Measurements from ENCODE around the gene CCR5AS.
"Not testable (repeated sequence)": the region's sequence is repeated elsewhere in the genome, so short reads cannot be mapped to it uniquely, and the experiment has no call there.

CCR5AS gene

DNA sequence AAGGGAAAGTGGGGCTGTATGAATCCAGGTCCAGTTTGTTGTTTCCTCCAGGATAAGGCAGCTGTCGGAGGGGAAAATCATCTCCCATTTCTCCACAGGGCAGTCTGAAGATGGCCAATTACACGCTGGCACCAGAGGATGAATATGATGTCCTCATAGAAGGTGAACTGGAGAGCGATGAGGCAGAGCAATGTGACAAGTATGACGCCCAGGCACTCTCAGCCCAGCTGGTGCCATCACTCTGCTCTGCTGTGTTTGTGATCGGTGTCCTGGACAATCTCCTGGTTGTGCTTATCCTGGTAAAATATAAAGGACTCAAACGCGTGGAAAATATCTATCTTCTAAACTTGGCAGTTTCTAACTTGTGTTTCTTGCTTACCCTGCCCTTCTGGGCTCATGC lies 1.1 kb upstream of the CCR5AS start:
- H3K4me3 Mint-ChIP-seq: peak overlapping the region; percentile 88 to 90
- H3K4me1 Mint-ChIP-seq (ENCODE audit: low read depth in 2 of 2): peaks cover 12 to 26% of the 10 kb centered on the region in 2 donors
- H3K27ac Mint-ChIP-seq: peak overlapping the region; percentile 96 to 97
- peaks cover 7% of the 10 kb centered on the region for H3K36me3 Mint-ChIP-seq (ENCODE audit: insufficient read depth)
- H3K27me3 Mint-ChIP-seq: no peaks in the 10 kb centered on the region
- no peaks in the 10 kb centered on the region for H3K9me3 Mint-ChIP-seq
- ATAC-seq (replicated peaks): no peak
- DNase-seq: no peak

DNA sequence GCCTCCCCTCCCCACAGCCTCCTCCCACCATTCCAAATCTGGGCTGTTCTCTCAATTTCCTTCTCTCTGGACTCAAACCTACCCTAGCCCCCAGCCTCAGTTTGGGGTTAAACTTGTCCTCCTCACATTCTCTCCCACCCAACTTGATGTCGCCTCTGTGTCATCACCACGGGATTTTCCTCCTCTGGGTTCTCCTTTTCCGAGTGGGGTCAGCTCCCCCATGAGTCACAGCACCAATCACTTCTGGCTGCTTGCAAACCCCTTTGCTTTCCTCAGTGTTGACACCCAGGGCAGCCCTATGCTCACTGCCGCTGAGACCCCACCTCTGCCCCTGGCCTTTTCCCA lies 451 bp downstream of the CCR5AS start:
- DNase-seq: no peak
- Mint-ChIP-seq H3K27ac (peak overlapping the region; percentile 96 to 97), H3K27me3 (no peaks in the 10 kb centered on the region), H3K36me3 (ENCODE audit: insufficient read depth) (peaks cover 7% of the 10 kb centered on the region), H3K4me1 (ENCODE audit: low read depth in 2 of 2) (peaks cover 12 to 26% of the 10 kb centered on the region in 2 donors), H3K9me3 (no peaks in the 10 kb centered on the region), H3K4me3 (peak overlapping the region in 1 of 2 donors; percentile 90)
- ATAC-seq (replicated peaks): no peak

DNA sequence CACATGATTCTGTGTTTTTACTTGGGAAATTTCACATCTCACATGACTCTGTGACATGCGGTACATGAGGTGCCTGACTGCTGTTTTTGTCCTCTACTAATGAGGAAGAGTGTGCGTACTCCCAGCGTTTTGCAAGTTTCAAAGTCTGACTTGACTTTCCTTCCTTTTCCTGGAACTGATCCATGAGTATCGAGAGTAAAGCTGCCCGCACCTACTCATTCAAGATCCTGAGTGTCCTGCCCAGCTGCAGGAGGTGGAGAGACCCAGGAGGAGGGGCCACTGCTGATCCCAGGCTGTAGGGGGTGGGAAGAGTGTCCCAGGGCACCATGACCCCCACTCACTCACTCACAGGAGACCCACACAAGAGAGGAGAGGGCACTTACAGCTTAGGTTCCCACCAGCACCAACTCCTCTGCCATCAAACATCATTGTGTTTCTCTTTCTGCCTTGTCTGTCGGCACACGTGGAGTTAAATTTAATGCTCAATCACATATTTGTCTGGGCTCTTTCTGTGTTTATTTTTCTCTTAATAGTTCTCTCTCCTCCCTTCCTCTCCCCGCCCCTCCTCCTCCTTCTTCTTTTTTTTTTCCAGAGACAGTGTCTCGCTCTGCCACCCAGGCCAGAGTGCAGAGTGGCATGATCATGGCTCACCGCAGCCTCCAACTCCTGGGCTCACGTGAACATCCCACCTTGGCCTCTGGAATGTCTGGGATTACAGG lies 1.4 kb downstream of the CCR5AS start:
- peaks cover 7% of the 10 kb centered on the region for H3K36me3 Mint-ChIP-seq (ENCODE audit: insufficient read depth)

DNA sequence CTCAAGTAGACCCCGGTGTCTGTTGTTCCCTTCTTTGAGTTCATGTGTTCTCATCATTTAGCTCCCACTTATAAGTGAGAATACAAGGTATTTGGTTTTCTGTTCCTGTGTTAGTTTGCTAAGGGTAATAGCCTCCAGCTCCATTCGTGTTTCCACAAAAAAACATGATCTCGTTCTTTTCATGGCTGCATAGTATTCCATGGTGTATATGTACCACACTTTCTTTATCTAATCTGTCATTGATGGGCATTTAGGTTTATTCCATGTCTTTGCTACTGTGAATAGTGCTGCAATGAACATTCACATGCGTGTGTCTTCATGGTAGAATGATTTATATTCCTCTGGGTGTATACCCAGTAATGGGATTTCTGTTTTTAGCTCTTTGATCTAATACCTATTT lies 4.0 kb downstream of the CCR5AS start:
- H3K36me3 Mint-ChIP-seq (ENCODE audit: insufficient read depth); DNase-seq; H3K27ac Mint-ChIP-seq; H3K27me3 Mint-ChIP-seq; H3K4me3 Mint-ChIP-seq; ATAC-seq (replicated peaks); H3K9me3 Mint-ChIP-seq: not testable (repeated sequence)
- peaks cover 12 to 14% of the 10 kb centered on the region in 2 donors for H3K4me1 Mint-ChIP-seq (ENCODE audit: low read depth in 2 of 2)

More for the DNA sequence above, 1.4 kb downstream of the CCR5AS start:
- ATAC-seq (replicated peaks): no peak
- Mint-ChIP-seq H3K4me1 (ENCODE audit: low read depth in 2 of 2) (peaks cover 12 to 26% of the 10 kb centered on the region in 2 donors), H3K4me3 (no peak overlapping the region), H3K27ac (peak overlapping the region; percentile 96 to 97), H3K27me3 (no peaks in the 10 kb centered on the region), H3K9me3 (no peaks in the 10 kb centered on the region)
- DNase-seq: no peak

DNA sequence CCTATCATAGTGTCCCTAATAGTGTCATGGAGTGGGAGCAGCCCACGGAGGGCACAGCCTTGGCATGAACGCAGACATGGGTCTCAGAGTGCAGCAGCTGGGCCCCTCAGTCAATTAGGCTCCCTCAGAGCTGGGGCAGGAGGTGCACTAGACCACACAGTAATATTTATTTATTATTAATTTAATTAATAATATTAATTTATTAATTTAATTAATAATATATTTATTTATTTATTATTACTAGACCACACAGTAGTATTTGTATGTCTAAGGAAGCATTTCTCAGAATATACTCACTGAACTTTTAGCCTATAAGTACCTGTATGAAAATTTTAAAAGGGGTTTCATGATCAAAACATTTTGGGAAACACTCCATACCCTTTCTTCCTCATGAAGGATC lies 5.3 kb downstream of the CCR5AS start:
- ATAC-seq (replicated peaks) (no peak), DNase-seq (no peak)
- Mint-ChIP-seq H3K9me3 (no peaks in the 10 kb centered on the region), H3K4me3 (no peak overlapping the region), H3K36me3 (ENCODE audit: insufficient read depth) (peaks cover 4% of the 10 kb centered on the region), H3K4me1 (ENCODE audit: low read depth in 2 of 2) (peaks cover 5% of the 10 kb centered on the region in 2 donors), H3K27me3 (no peaks in the 10 kb centered on the region), H3K27ac (no peak overlapping the region)

GRCh38 chr3:46400846-46401245 lies 6.0 kb downstream of the CCR5AS start:
- H3K9me3 Mint-ChIP-seq: no peaks in the 10 kb centered on the region
- H3K36me3 Mint-ChIP-seq (ENCODE audit: insufficient read depth): peaks cover 3% of the 10 kb centered on the region
- no peak overlapping the region for H3K4me3 Mint-ChIP-seq
- DNase-seq (no peak), ATAC-seq (replicated peaks) (no peak)
- H3K27me3 Mint-ChIP-seq: no peaks in the 10 kb centered on the region
- H3K27ac Mint-ChIP-seq: no peak overlapping the region
- peaks cover 3 to 6% of the 10 kb centered on the region in 2 donors for H3K4me1 Mint-ChIP-seq (ENCODE audit: low read depth in 2 of 2)

DNA sequence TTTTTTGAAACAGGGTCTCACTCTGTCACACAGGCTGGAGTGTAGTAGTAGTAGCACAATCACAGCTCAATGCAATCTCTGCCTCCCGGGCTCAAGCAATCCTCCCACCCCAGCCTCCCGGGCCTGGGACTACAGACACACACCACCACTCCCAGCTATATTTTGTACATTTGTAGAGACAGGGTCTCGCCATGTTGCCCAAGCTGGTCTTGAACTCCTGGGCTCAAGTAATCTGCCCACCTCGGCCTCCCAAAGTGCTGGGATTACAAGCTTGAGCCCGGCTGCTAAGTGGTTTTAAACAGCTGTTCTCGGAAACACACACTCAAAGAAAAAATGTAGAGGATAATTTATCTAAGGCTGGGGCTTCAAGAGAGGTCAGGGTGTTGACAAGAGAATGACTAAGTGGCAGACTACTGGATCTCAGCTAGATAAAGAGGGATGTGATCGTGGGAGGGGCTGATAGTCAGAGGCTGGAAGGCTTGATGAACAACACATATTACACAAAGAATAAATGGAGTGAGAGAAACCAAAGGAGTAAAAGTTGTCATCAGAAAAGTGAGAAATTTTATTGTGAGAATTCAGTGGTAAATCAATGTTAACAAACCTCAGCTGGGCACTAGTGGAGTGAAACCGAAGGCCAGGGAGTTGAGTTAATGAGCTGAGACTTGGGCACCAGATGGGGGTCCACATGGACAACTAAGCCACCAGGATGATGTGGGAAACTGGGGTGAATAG lies 6.7 kb downstream of the CCR5AS start:
- no peak for ATAC-seq (replicated peaks)
- DNase-seq: no peak

GRCh38 chr3:46399557-46399956 lies 7.3 kb downstream of the CCR5AS start:
- Mint-ChIP-seq H3K36me3 (ENCODE audit: insufficient read depth) (peaks cover 3% of the 10 kb centered on the region), H3K27me3 (no peaks in the 10 kb centered on the region), H3K27ac (no peak overlapping the region), H3K9me3 (no peaks in the 10 kb centered on the region), H3K4me1 (ENCODE audit: low read depth in 2 of 2) (peaks cover 3 to 6% of the 10 kb centered on the region in 2 donors), H3K4me3 (no peak overlapping the region)
- ATAC-seq (replicated peaks): no peak
- no peak for DNase-seq

More for the DNA sequence above, 6.7 kb downstream of the CCR5AS start:
- no peak overlapping the region for H3K27ac Mint-ChIP-seq
- H3K27me3 Mint-ChIP-seq: no peaks in the 10 kb centered on the region
- H3K4me1 Mint-ChIP-seq (ENCODE audit: low read depth in 2 of 2): peaks cover 3 to 6% of the 10 kb centered on the region in 2 donors
- H3K36me3 Mint-ChIP-seq (ENCODE audit: insufficient read depth): peaks cover 3% of the 10 kb centered on the region
- no peaks in the 10 kb centered on the region for H3K9me3 Mint-ChIP-seq
- no peak overlapping the region for H3K4me3 Mint-ChIP-seq

DNA sequence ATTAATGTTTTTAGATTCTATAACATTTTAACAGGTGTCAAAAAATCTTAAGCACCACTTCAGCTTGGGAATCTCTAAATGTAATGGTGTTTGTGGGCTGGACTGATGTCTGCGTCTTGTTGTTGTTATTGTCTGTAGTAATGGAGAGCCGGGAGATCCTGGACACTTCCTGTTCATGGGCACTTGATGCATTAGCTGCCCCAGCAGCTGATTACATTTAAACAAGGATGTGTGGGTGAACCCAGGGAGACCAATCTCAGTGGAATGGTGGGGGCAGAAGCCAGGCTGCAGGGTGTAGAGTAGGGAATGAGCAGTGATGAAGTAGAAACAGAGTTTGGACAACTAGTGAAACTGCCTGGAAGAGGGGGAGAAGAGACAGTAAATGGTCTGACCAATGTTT lies 7.8 kb downstream of the CCR5AS start:
- Mint-ChIP-seq H3K4me3 (no peak overlapping the region), H3K9me3 (no peaks in the 10 kb centered on the region), H3K27ac (no peak overlapping the region), H3K27me3 (no peaks in the 10 kb centered on the region), H3K4me1 (ENCODE audit: low read depth in 2 of 2) (peaks cover 3 to 6% of the 10 kb centered on the region in 2 donors), H3K36me3 (ENCODE audit: insufficient read depth) (peaks cover under 1% of the 10 kb centered on the region)
- ATAC-seq (replicated peaks) (no peak), DNase-seq (no peak)

GRCh38 chr3:46398186-46398955 lies 8.5 kb downstream of the CCR5AS start:
- no peaks in the 10 kb centered on the region for H3K9me3 Mint-ChIP-seq

DNA sequence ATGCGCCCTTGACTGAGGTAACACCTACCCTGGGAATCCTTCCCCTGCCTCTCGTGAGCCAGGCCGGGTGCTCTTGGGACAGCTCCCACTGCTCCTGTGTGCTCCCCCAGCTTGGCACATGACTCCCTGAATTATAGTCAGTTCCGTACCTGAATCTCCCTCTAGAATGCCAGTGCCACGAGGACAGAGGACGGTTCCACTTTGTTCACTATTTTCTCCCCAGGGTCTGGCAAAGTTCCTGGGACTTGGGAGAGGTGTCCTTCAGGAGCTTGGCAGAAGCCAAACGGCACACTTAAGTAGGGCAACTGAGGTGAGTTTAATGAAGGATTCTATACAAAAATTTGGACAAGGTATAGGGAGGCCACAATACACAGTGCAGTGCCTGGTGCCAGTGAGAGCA lies 9.8 kb downstream of the CCR5AS start:
- no peak for DNase-seq
- H3K27ac Mint-ChIP-seq: peak overlapping the region in 1 of 2 donors; percentile 14
- no peaks in the 10 kb centered on the region for H3K9me3 Mint-ChIP-seq
- H3K4me1 Mint-ChIP-seq (ENCODE audit: low read depth in 2 of 2): peaks cover 3 to 6% of the 10 kb centered on the region in 2 donors
- H3K4me3 Mint-ChIP-seq: no peak overlapping the region
- peaks cover 3% of the 10 kb centered on the region for H3K36me3 Mint-ChIP-seq (ENCODE audit: insufficient read depth)
- no peaks in the 10 kb centered on the region for H3K27me3 Mint-ChIP-seq
- ATAC-seq (replicated peaks): no peak

More at GRCh38 chr3:46398186-46398955, 8.5 kb downstream of the CCR5AS start:
- no peak overlapping the region for H3K27ac Mint-ChIP-seq
- H3K4me1 Mint-ChIP-seq (ENCODE audit: low read depth in 2 of 2): peaks cover 3 to 6% of the 10 kb centered on the region in 2 donors
- H3K4me3 Mint-ChIP-seq: no peak overlapping the region
- H3K36me3 Mint-ChIP-seq (ENCODE audit: insufficient read depth): no peaks in the 10 kb centered on the region
- DNase-seq (no peak), ATAC-seq (replicated peaks) (no peak)
- H3K27me3 Mint-ChIP-seq: no peaks in the 10 kb centered on the region

DNA sequence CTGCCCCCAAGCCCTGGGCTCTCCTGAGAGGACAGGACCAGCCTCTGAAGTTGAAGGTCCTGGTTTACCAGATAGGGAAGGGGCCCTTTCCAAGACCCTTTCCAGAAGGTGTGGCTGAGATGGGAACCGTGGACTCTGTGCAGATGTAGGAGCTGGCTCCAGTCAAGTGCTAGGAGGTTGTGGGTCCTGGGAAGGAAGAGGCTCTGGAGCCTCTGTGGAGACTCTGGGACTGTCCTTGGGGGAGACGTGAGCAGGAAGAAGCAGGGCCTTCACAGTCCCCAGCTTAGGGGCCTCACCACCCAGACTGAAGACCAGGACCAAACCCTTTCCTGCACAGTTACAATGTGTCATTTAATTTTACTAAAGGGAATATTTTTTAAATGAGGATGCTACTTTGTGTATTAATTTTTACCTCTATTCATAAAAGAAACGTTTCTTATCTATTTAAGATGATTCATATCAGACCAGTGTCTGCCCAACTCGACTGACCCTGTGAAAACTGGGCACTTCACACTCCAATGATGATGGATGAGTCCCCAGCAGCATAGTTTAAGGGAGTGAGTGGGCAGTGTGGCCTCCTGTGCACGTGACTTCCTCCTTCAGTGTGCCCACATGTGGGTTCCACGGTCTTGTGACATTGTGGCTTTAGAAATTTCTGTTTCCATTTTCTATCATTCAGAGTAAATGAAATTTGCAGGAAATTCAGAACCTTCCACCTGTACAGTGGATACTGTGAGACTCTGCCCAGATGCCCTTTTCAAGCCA lies 10.9 kb downstream of the CCR5AS start:
- Mint-ChIP-seq H3K36me3 (ENCODE audit: insufficient read depth) (peaks cover 3% of the 10 kb centered on the region), H3K4me3 (no peak overlapping the region), H3K9me3 (no peaks in the 10 kb centered on the region), H3K27ac (peak overlapping the region in 1 of 2 donors; percentile 18), H3K4me1 (ENCODE audit: low read depth in 2 of 2) (peaks cover 3 to 6% of the 10 kb centered on the region in 2 donors), H3K27me3 (no peaks in the 10 kb centered on the region)
- ATAC-seq (replicated peaks) (no peak), DNase-seq (no peak)

- H3K4me1 Mint-ChIP-seq (ENCODE audit: low read depth in 2 of 2): peaks cover 3 to 6% of the 10 kb centered on the region in 2 donors
- peaks cover 3% of the 10 kb centered on the region for H3K36me3 Mint-ChIP-seq (ENCODE audit: insufficient read depth)
- H3K4me3 Mint-ChIP-seq: no peak overlapping the region
- H3K27ac Mint-ChIP-seq: peak overlapping the region; percentile 2 to 16
- no peaks in the 10 kb centered on the region for H3K27me3 Mint-ChIP-seq
- ATAC-seq (replicated peaks) (no peak), DNase-seq (no peak)
- no peaks in the 10 kb centered on the region for H3K9me3 Mint-ChIP-seq
These were observed 11.6 kb downstream of the CCR5AS start for GRCh38 chr3:46395210-46395661.

All from effector memory CD8-positive, alpha-beta T cell (primary cell).